Brain microvascular endothelial cell (primary cell): ENCODE data around the gene KRR1.

ENCODE experiments used
- DNase-seq: peaks from one replicate; pipeline ENCODE4 v3.0.0-alpha.2; 2020
- H3K27ac ChIP-seq: fragments of 250-450 bp; sonication (Bioruptor Pico); 2 replicates; pipeline ENCODE4 v1.5.1; 2020; ENCODE audit warnings: mild to moderate bottlenecking, moderate library complexity
- H3K27me3 ChIP-seq: fragments of 250-450 bp; sonication (Bioruptor Pico); replicated peaks from 2 replicates; pipeline ENCODE4 v1.5.1; 2020; ENCODE audit warnings: mild to moderate bottlenecking
- H3K36me3 ChIP-seq: fragments of 250-450 bp; sonication (Bioruptor Pico); replicated peaks from 2 replicates; pipeline ENCODE4 v1.5.1; 2020; ENCODE audit warnings: mild to moderate bottlenecking
- H3K4me3 ChIP-seq: 2 replicates; pipeline ENCODE4 v1.5.1; 2011; ENCODE audit warnings: low read depth, mild to moderate bottlenecking, control low read depth, low read length, moderate library complexity
- CTCF ChIP-seq: IDR thresholded peaks from 2 replicates; pipeline ENCODE4 v1.5.1; 2011; ENCODE audit warnings: low read depth, mild to moderate bottlenecking, moderate library complexity, low read length, control low read depth, inconsistent platforms; ENCODE audit errors: missing control alignments
- in situ Hi-C: cut with HindIII; loops from 2 replicates; pipeline ENCODE4 v1.10.0; 2017; ENCODE audit warnings: low sequenced_read_pairs, low pct_ligation_motif_present

KRR1 gene

GRCh38 chr12:75529826-75530225 is 18.4 kb upstream of the KRR1 start:
- in situ Hi-C loops, result loop anchor here (25.0 kb wide), 1 partner anchor 507 kb away; the partner anchor contains the start of gene PHLDA1
- Histone ChIP-seq H3K4me3 (no peak overlapping the region), H3K27me3 (no peaks in the 10 kb centered on the region), H3K36me3 (no peaks in the 10 kb centered on the region), H3K27ac (no peak overlapping the region)
- DNase-seq, result no peak
- no peak for TF ChIP-seq CTCF

- H3K27me3 ChIP-seq, result no peaks in the 10 kb centered on the region
- no peak for DNase-seq
- H3K27ac ChIP-seq, result no peak overlapping the region
- H3K4me3 ChIP-seq, result no peak overlapping the region
- H3K36me3 ChIP-seq, result no peaks in the 10 kb centered on the region
- in situ Hi-C loops, result loop anchor here (25.0 kb wide), 1 partner anchor 508 kb away; the partner anchor contains the start of gene PHLDA1
- no peak for TF ChIP-seq CTCF
Measured at GRCh38 chr12:75529316-75529715, 17.9 kb upstream of the KRR1 start.

GRCh38 chr12:75528692-75529091 is 17.3 kb upstream of the KRR1 start:
- no peak for DNase-seq
- TF ChIP-seq CTCF, result no peak
- H3K27ac ChIP-seq, result no peak overlapping the region
- no peaks in the 10 kb centered on the region for H3K27me3 ChIP-seq
- in situ Hi-C loops, result loop anchor here (25.0 kb wide), 1 partner anchor 509 kb away; the partner anchor contains the start of gene PHLDA1
- H3K4me3 ChIP-seq, result no peak overlapping the region
- no peaks in the 10 kb centered on the region for H3K36me3 ChIP-seq

GRCh38 chr12:75528272-75528671 is 16.9 kb upstream of the KRR1 start:
- TF ChIP-seq CTCF, result no peak
- no peaks in the 10 kb centered on the region for H3K36me3 ChIP-seq
- H3K4me3 ChIP-seq, result no peak overlapping the region
- no peak for DNase-seq
- H3K27me3 ChIP-seq, result no peaks in the 10 kb centered on the region
- no peak overlapping the region for H3K27ac ChIP-seq
- in situ Hi-C loops, result loop anchor here (25.0 kb wide), 1 partner anchor 509 kb away; the partner anchor contains the start of gene PHLDA1

GRCh38 chr12:75526655-75527511 is 15.5 kb upstream of the KRR1 start:
- in situ Hi-C loops, result loop anchor here (25.0 kb wide), 1 partner anchor 510 kb away; the partner anchor contains the start of gene PHLDA1
- no peak overlapping the region for H3K27ac ChIP-seq
- no peak overlapping the region for H3K4me3 ChIP-seq
- TF ChIP-seq CTCF, result peak; percentile 48
- peak; percentile 58 for DNase-seq
- H3K36me3 ChIP-seq, result no peaks in the 10 kb centered on the region
- no peaks in the 10 kb centered on the region for H3K27me3 ChIP-seq
